Omental fat pad (tissue), 4 donors: ENCODE data around the gene L3MBTL3. TPM values are rescaled to one million over a fixed set of nuclear protein-coding genes. Genes with fewer than 3 reads are reported as not detected.

Experiments used
- ATAC-seq: fragments of 150-250 bp; one replicate; pipeline ENCODE4 v1.9.1; 2016; ENCODE audit warnings: mild to moderate bottlenecking, moderate library complexity; ENCODE audit not compliant: low FRiP score
- DNase-seq: peaks from one replicate; pipeline ENCODE4 v3.0.0-alpha.2; 2019; ENCODE audit warnings: low spot score
- CTCF ChIP-seq, 3 donors: fragments of 450-650 bp; IDR thresholded peaks; one replicate each; pipeline ENCODE4 v1.5.1; 2016 to 2017; ENCODE audit warnings: antibody characterized with exemption in 3 of 3, mild to moderate bottlenecking in 3 of 3, moderate library complexity in 2 of 3
- total RNA-seq, 4 donors: library from RNA; depleted of rRNA; stranded (reverse); fragments of >200 nt; gene quantifications; one replicate each; pipeline ENCODE4 v1.1.0, GENCODE V29; 2016

L3MBTL3 gene
- total RNA-seq, 4 donors from 2014 or later, result 6.9 to 22.2 (median 8.0) TPM

GRCh38 chr6:130026859-130027258 lies 8.5 kb downstream of the L3MBTL3 start:
- no peak for DNase-seq
- no peak for TF ChIP-seq CTCF (IDR thresholded peaks at IDR 0.05)

GRCh38 chr6:130027948-130028347 lies 9.6 kb downstream of the L3MBTL3 start:
- DNase-seq, result no peak
- ATAC-seq, result no peak
- no peak for TF ChIP-seq CTCF (IDR thresholded peaks at IDR 0.05)

More at GRCh38 chr6:130026859-130027258, 8.5 kb downstream of the L3MBTL3 start:
- no peak for ATAC-seq

DNA sequence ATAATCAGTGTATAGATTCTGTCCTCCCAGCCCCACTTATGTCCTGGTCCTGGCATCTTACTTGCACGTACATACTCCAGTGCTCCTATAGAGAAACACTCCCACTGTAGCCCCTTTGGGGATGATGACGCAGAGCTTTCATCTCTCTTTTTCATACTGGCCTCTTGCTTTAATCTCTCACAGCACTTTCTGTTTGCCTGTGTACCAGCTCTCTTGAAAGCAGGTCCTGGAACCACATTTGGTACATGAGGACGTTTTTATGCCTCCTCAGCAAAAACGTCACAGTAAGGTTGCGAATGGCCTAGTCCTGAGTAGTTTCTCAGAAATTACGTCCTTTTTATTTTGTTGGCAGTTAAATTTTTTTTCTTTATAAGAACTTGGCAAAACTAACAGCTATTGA lies 10.8 kb downstream of the L3MBTL3 start:
- ATAC-seq (no peak), DNase-seq (no peak)
- no peak for TF ChIP-seq CTCF (IDR thresholded peaks at IDR 0.05)

DNA sequence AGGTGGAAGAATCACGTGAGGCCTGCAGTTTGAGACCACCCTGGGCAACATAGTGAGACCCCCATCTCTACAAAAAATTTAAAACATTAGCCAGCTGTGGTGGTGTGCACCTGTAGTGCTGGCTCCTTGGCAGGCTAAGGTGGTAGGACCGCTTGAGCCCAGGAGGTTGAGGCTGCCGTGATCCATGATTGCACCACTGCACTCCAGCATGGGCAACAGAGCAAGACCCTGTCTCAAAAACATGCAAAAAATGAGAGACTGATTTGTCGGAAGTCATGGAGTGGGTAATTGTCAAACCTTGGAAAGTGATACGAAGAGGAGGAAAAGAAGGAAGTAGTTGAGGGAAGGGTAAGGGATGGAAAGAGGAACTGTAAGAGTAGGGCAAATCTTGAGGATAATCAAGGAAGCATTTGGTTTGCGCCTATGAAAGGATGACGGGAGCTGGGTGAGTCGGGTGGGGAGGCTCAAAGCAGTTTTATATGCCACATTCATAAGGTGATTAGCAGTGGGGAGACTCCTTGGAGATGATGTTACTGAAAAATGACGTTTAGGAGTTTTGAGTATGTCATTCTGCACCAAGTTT lies 14.5 kb downstream of the L3MBTL3 start:
- no peak for TF ChIP-seq CTCF (IDR thresholded peaks at IDR 0.05)
- ATAC-seq (no peak), DNase-seq (no peak)

DNA sequence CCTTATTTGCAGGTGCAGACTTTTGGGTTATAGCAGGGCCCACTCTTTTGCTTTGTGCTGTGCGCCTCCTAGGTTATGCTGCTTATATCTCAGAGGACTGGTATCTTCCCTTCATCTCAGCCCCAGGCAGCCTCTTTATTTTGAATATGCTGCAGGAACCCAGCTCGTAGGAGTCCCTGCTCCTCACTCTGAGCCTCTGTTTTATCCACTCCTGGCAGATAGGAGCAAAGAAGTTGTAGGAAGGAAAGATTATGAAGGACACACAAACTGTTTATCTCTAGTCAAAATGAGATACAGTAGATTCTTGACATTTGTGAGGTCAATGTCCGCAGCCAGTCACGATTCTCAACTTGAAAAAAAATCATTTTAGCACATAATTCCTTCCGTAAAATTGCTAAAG lies 15.6 kb downstream of the L3MBTL3 start:
- no peak for TF ChIP-seq CTCF (IDR thresholded peaks at IDR 0.05)
- ATAC-seq (no peak), DNase-seq (no peak)

GRCh38 chr6:130034378-130035146 lies 16.2 kb downstream of the L3MBTL3 start:
- DNase-seq (no peak), ATAC-seq (no peak)
- no peak for TF ChIP-seq CTCF (IDR thresholded peaks at IDR 0.05)

GRCh38 chr6:130035211-130035610 lies 16.8 kb downstream of the L3MBTL3 start:
- TF ChIP-seq CTCF (IDR thresholded peaks at IDR 0.05), result no peak
- no peak for DNase-seq

More at GRCh38 chr6:130035211-130035610, 16.8 kb downstream of the L3MBTL3 start:
- no peak for ATAC-seq
